ENCODE measurements around the gene THRB. TPM values are rescaled to one million over a fixed set of nuclear protein-coding genes. Genes with fewer than 3 reads are reported as not detected.

Gene THRB
- total RNA-seq, 2 donors from 2014 or later = 0.24 to 0.26 TPM

GRCh38 chr3:24220859-24221657 lies 273.6 kb downstream of the THRB start:
- DNase-seq = no peak
- H3K4me3 ChIP-seq (ENCODE audit: low read length) = no peak overlapping the region
- Mint-ChIP-seq H3K9me3 (no peaks in the 10 kb centered on the region), H3K4me3 (no peak overlapping the region), H3K4me1 (peaks cover 10% of the 10 kb centered on the region), H3K27me3 (ENCODE audit: insufficient read depth) (peaks cover 2% of the 10 kb centered on the region), H3K36me3 (ENCODE audit: low read depth) (no peaks in the 10 kb centered on the region), H3K27ac (peak overlapping the region; percentile 36)
- no peaks in the 10 kb centered on the region for H3K4me1 ChIP-seq (ENCODE audit: control insufficient read depth, insufficient read depth, low read length)
- H3K27me3 ChIP-seq (ENCODE audit: control insufficient read depth, insufficient read depth, low read length, poor library complexity, severe bottlenecking) = no peaks in the 10 kb centered on the region
- no peak for TF ChIP-seq CTCF (conservative IDR thresholded peaks at IDR 0.05)
- no peak overlapping the region for H3K9ac ChIP-seq (ENCODE audit: extremely low read depth, low read length, poor library complexity, severe bottlenecking)
- no peaks in the 10 kb centered on the region for H3K9me3 ChIP-seq (ENCODE audit: control insufficient read depth, low read length)
- 86 to 92% methylated on average over 3 of the region's 4 CpGs for WGBS, 2 experiments (ENCODE audit: insufficient coverage in 1 of 2, insufficient read length in 1 of 2)
- peak overlapping the region; percentile 10 for H3K27ac ChIP-seq (ENCODE audit: low read depth, low read length)
- no peaks in the 10 kb centered on the region for H3K36me3 ChIP-seq (ENCODE audit: control insufficient read depth, insufficient read depth, low read length)

GRCh38 chr3:24215502-24215901 lies 279.1 kb downstream of the THRB start:
- 84 to 86% methylated on average over 1 to 2 of the region's 2 CpGs for WGBS, 2 experiments (ENCODE audit: insufficient coverage in 1 of 2, insufficient read length in 1 of 2)
- Mint-ChIP-seq H3K36me3 (ENCODE audit: low read depth) (no peaks in the 10 kb centered on the region), H3K9me3 (no peaks in the 10 kb centered on the region), H3K4me3 (no peak overlapping the region), H3K4me1 (no peaks in the 10 kb centered on the region), H3K27me3 (ENCODE audit: insufficient read depth) (no peaks in the 10 kb centered on the region), H3K27ac (no peak overlapping the region)
- H3K27ac ChIP-seq (ENCODE audit: low read depth, low read length) = no peak overlapping the region
- no peak for TF ChIP-seq CTCF (conservative IDR thresholded peaks at IDR 0.05)
- no peaks in the 10 kb centered on the region for H3K4me1 ChIP-seq (ENCODE audit: control insufficient read depth, insufficient read depth, low read length)
- peaks cover 7% of the 10 kb centered on the region for H3K27me3 ChIP-seq (ENCODE audit: control insufficient read depth, insufficient read depth, low read length, poor library complexity, severe bottlenecking)
- H3K4me3 ChIP-seq (ENCODE audit: low read length) = no peak overlapping the region
- no peaks in the 10 kb centered on the region for H3K9me3 ChIP-seq (ENCODE audit: control insufficient read depth, low read length)
- H3K9ac ChIP-seq (ENCODE audit: extremely low read depth, low read length, poor library complexity, severe bottlenecking) = no peak overlapping the region
- H3K36me3 ChIP-seq (ENCODE audit: control insufficient read depth, insufficient read depth, low read length) = no peaks in the 10 kb centered on the region
- no peak for DNase-seq

GRCh38 chr3:24211381-24211780 lies 283.3 kb downstream of the THRB start:
- Histone ChIP-seq H3K27me3 (ENCODE audit: control insufficient read depth, insufficient read depth, low read length, poor library complexity, severe bottlenecking) (peaks cover 7% of the 10 kb centered on the region), H3K9ac (ENCODE audit: extremely low read depth, low read length, poor library complexity, severe bottlenecking) (no peak overlapping the region), H3K4me3 (ENCODE audit: low read length) (no peak overlapping the region), H3K4me1 (ENCODE audit: control insufficient read depth, insufficient read depth, low read length) (no peaks in the 10 kb centered on the region), H3K27ac (ENCODE audit: low read depth, low read length) (no peak overlapping the region), H3K36me3 (ENCODE audit: control insufficient read depth, insufficient read depth, low read length) (no peaks in the 10 kb centered on the region), H3K9me3 (ENCODE audit: control insufficient read depth, low read length) (no peaks in the 10 kb centered on the region)
- Mint-ChIP-seq H3K27ac (no peak overlapping the region), H3K4me1 (no peaks in the 10 kb centered on the region), H3K27me3 (ENCODE audit: insufficient read depth) (peaks cover under 1% of the 10 kb centered on the region), H3K36me3 (ENCODE audit: low read depth) (no peaks in the 10 kb centered on the region), H3K4me3 (no peak overlapping the region), H3K9me3 (no peaks in the 10 kb centered on the region)
- 94% methylated on average over 3 of the region's 3 CpGs; no CpG with 5 or more reads in 1 of the 2 experiments for WGBS, 2 experiments (ENCODE audit: insufficient coverage in 1 of 2, insufficient read length in 1 of 2)
- no peak for TF ChIP-seq CTCF (conservative IDR thresholded peaks at IDR 0.05)
- DNase-seq = no peak
